Right cardiac atrium (tissue), 5 donors: ENCODE measurements around the gene ADRA2A. TPM values are rescaled to one million over a fixed set of nuclear protein-coding genes. Genes with fewer than 3 reads are reported as not detected.

Experiments
- ATAC-seq, 2 donors: fragments of 200-7000 bp; cut with Tn5 transposase; one replicate each; pipeline versions ENCODE4 v1.8.0 to v1.9.1; 2020; ENCODE audit warnings: moderate library complexity in 2 of 2, mild to moderate bottlenecking in 1 of 2
- DNase-seq, 3 donors: peaks; one replicate each; pipeline ENCODE4 v3.0.0-alpha.2; 2020
- H3K27ac ChIP-seq: one replicate; pipeline ENCODE4 v1.5.1; 2013; ENCODE audit warnings: mild to moderate bottlenecking, low read length, control low read depth, moderate library complexity
- H3K27me3 ChIP-seq: one replicate; pipeline ENCODE4 v1.6.1; 2013; ENCODE audit not compliant: control insufficient read depth, insufficient read depth
- H3K4me1 ChIP-seq: one replicate; pipeline ENCODE4 v1.6.1; 2013; ENCODE audit warnings: low read length; ENCODE audit not compliant: control insufficient read depth, insufficient read depth
- H3K4me3 ChIP-seq: one replicate; pipeline ENCODE4 v1.5.1; 2013; ENCODE audit warnings: low read length, control low read depth
- H3K9me3 ChIP-seq: one replicate; pipeline ENCODE4 v1.6.1; 2013; ENCODE audit warnings: low read length; ENCODE audit not compliant: control insufficient read depth
- WGBS: extraction: QIAGEN DNeasy Blood & Tissue Kit; methylation state at CpG from one replicate; pipeline ENCODE4 v1.1.7; 2013; 5-methylcytosine and 5-hydroxymethylcytosine counted together
- intact Hi-C, 4 donors: fragments of 100-400 bp; cut with DNase I; formaldehyde crosslinking; loops; one replicate each; pipeline versions ENCODE4 v1.11.0 to v1.14.0; 2022 to 2023
- polyA plus RNA-seq: library from polyadenylated mRNA; stranded (reverse); fragments of 200-250 nt; gene quantifications from one replicate; pipeline ENCODE4 v1.2.3, GENCODE V29; 2013
- total RNA-seq, 4 donors: library from RNA; stranded (reverse); fragmentation: NEBNext Ultra II Directional; extraction: Animal tissue kit (Norgen Biotek cat#: 25700); gene quantifications; one replicate each; pipeline ENCODE4 v1.2.1, GENCODE V29; 2021
- donor health status: healthy with polysubstance abuse.
- donor health status: DM: no; HTN: yes; CAD: no.
- donor health status: DM: no; HTN: no; CAD: no.
- donor health status: DM: no; HTN: yes; CAD: no; lungs with severe emphysema.
- donor health status: DM: yes; HTN: yes; CAD: no.

The ADRA2A gene
- total and polyA plus RNA-seq, 5 donors: 0.41 to 0.86 (median 0.74) TPM

DNA sequence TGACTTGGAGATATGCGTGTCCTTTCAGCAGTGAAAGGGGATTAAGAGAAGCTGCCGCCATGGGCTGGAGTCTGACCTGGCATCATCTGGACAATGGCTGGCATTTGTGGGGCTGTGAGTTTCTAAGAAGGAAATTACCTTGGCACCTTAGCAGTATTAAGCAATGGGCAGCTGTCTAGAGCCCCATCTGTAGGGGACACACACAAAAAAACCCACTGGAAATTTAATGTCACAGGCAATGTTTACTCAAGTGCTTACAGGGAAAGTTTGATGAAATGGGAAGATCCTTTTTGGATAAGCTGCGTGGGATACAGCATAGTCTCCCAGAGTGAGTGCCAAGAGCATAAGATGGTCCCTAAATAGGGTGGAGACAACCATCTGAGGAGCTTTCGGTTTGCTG, 25.0 kb downstream of the ADRA2A start:
- DNase-seq: no peak
- intact Hi-C loops: no loop called here
- Histone ChIP-seq H3K4me1 (no peaks in the 10 kb centered on the region), H3K27me3 (no peaks in the 10 kb centered on the region), H3K9me3 (no peaks in the 10 kb centered on the region), H3K27ac (no peak overlapping the region), H3K4me3 (no peak overlapping the region)
- 76% methylated on average over 4 of the region's 4 CpGs for WGBS
- ATAC-seq: no peak

DNA sequence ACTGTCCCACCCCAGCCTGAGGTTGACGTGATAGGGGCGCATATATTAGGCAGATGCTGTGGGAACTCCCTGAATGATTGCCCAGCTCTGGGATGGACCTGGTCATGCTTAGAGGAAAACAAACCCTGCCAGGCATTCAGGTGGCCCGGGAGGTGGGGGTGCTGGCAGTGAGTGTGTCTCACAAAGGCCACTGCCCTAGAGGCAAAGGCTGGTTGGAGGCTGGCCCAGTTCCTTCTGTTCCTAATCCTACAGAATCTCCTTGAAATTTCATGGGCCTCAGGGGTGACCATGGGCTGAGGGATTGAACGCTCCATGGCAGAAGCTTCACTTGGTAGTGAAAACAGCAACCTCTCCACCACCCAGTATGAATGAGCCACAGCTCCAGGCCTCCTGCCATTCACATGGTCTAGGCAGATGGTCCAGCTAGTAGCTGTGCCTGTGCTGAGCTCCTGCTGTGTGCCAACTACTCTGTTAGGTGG, 25.6 kb downstream of the ADRA2A start:
- intact Hi-C loops: no loop called here
- H3K9me3 ChIP-seq: no peaks in the 10 kb centered on the region
- H3K27me3 ChIP-seq: no peaks in the 10 kb centered on the region
- no peaks in the 10 kb centered on the region for H3K4me1 ChIP-seq
- 78% methylated on average over 4 of the region's 4 CpGs for WGBS
- H3K4me3 ChIP-seq: no peak overlapping the region
- H3K27ac ChIP-seq: no peak overlapping the region
- no peak for ATAC-seq
- DNase-seq: no peak

DNA sequence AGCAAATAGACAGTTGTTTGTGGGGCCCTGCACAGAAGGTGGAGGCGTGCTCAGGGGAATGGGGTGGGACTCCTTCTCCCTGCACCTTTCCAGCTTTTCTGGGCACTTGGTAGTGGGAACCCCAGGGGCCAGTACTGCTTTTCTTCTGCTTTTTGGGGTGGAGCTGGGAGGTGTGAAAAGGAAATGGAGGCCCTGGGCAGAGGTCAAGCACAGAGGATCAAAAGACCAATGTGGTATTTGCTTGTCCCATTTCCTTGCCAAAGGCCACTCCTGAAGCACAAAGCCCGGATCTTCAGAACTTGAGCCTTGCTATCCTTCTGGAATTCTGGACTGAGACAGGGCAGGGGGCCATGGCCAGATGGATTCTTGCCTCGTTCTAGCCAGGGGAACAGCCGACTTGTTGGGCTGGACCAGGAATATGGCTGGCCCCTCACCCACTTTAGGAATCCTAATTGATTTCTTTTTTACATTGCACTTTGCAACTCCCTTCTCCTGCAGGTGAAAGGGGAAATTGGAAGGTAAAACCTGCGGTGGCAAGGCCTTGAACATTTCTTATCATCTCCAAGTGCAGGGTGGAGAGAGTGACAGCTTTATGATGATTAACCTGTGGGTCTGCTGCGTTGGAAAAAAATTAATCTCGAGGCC, 26.5 kb downstream of the ADRA2A start:
- no peak overlapping the region for H3K27ac ChIP-seq
- H3K4me1 ChIP-seq: no peaks in the 10 kb centered on the region
- H3K4me3 ChIP-seq: no peak overlapping the region
- WGBS: 64% methylated on average over 7 of the region's 7 CpGs
- no peaks in the 10 kb centered on the region for H3K27me3 ChIP-seq
- DNase-seq (no peak), ATAC-seq (no peak)
- intact Hi-C loops: no loop called here
- H3K9me3 ChIP-seq: no peaks in the 10 kb centered on the region

DNA sequence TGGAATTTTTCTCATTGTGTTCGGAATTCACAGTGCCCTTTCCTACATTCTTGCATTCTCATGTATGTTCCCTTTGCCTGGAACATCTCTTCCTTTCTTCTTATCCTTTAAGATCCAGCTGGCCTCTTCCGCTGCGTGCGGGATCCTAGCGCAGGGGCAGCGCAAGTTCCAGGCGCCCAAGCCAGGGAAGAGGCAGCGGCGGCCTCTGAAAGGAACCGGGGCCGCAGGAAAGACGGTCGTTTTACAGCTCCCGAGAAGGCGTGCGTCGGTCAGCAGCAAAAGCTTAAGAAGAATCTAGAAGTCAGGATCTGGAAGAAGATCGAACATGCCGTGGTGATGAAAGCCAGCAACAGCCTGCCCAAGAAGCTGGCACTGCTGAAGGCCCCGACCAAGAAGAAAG, 28.0 kb downstream of the ADRA2A start:
- H3K4me1 ChIP-seq: no peaks in the 10 kb centered on the region
- DNase-seq (no peak), ATAC-seq (no peak)
- no peaks in the 10 kb centered on the region for H3K9me3 ChIP-seq
- intact Hi-C loops: no loop called here
- H3K4me3 ChIP-seq: no peak overlapping the region
- no peaks in the 10 kb centered on the region for H3K27me3 ChIP-seq
- H3K27ac ChIP-seq: no peak overlapping the region
- WGBS: 94% methylated on average over 20 of the region's 20 CpGs

DNA sequence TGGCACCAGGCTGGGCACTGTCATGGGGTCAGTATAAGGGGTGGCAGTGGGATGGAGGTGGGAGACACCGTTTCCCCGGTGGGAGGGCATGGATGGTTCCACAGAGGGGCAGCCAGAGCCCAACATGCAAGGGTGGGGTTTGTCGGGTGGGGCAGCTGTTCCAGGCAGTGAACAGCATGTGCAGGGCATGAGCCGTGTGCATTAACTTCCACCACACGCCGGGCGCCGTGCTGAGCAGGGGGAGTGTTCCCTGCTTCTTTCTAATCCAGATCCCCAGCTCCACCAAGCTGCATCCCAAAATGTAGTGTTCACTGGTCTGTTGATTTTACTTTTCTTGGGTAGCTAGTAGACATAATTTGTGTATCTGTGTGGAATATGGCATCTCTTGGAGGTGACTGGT, 29.3 kb downstream of the ADRA2A start:
- H3K27me3 ChIP-seq: no peaks in the 10 kb centered on the region
- WGBS: 89% methylated on average over 8 of the region's 8 CpGs
- no peak overlapping the region for H3K4me3 ChIP-seq
- no peak overlapping the region for H3K27ac ChIP-seq
- ATAC-seq: no peak
- no peaks in the 10 kb centered on the region for H3K4me1 ChIP-seq
- DNase-seq: no peak
- H3K9me3 ChIP-seq: no peaks in the 10 kb centered on the region
- intact Hi-C loops: no loop called here

DNA sequence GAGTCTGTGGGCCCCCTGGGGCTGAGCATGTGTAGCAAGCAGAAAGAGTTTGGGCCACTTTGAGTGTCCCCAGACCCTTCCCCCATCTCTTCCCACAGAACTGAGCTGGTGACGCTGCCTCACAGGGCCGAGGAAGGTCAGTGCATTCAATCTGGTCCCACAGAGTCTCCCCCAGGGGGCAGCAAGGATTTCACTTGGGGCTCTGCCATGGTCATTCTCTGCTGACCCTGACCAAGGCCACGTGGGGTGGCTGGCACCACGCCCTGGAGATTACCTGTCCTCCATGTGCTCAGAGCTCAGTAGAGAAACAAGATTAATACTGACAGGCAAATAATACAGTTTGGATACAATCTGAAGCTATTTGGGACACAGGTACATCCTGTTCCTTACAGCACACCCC, 30.2 kb downstream of the ADRA2A start:
- H3K27me3 ChIP-seq: no peaks in the 10 kb centered on the region
- WGBS: 50% methylated on average over 4 of the region's 4 CpGs
- H3K27ac ChIP-seq: no peak overlapping the region
- DNase-seq (no peak), ATAC-seq (no peak)
- H3K9me3 ChIP-seq: no peaks in the 10 kb centered on the region
- no peaks in the 10 kb centered on the region for H3K4me1 ChIP-seq
- intact Hi-C loops: no loop called here
- H3K4me3 ChIP-seq: no peak overlapping the region

DNA sequence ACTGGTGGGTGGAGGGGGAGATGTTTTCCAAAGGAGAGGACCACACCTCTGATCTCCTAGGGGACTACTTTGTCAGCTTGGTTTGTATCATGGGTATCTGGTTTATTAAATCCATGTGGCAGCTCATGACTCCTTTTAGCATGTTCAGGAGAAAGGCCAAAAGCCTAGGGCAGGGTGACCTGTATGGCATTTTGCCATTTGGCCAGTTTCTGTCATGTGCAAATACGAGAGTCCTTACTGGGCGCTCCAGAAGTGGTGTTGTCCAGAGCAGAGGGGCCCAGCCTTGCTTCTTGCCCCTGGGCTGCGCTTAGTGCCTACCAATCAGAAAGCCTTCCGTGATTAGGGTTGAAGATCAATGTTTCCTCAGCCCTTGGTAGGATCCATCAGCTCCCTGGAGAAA, 31.0 kb downstream of the ADRA2A start:
- ATAC-seq: no peak
- no peaks in the 10 kb centered on the region for H3K9me3 ChIP-seq
- no peak overlapping the region for H3K27ac ChIP-seq
- WGBS: 85% methylated on average over 4 of the region's 4 CpGs
- H3K4me3 ChIP-seq: no peak overlapping the region
- no peaks in the 10 kb centered on the region for H3K4me1 ChIP-seq
- H3K27me3 ChIP-seq: no peaks in the 10 kb centered on the region
- intact Hi-C loops: no loop called here
- DNase-seq: no peak

DNA sequence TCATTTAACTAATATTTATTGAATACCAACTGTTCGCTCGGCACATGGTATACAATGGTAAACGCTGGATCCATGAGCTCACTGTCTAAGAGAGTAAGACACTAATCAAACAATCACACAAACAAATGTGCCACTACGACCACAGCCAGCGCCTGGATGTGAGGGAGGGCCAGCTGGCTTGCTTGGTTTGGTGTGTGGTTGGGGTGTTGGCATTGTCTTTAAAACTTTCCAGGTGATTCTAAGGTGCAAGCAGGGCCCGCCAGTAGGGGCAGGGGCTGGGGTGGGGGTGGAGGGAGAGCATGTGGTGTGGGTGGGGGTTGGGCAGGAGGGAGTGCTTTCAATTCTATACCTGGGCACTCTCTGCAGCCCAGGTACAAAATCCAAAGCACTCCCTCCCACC, 31.6 kb downstream of the ADRA2A start:
- no peak for DNase-seq
- H3K9me3 ChIP-seq: no peaks in the 10 kb centered on the region
- no peak overlapping the region for H3K4me3 ChIP-seq
- intact Hi-C loops: no loop called here
- H3K4me1 ChIP-seq: no peaks in the 10 kb centered on the region
- ATAC-seq: no peak
- WGBS: 93% methylated on average over 6 of the region's 6 CpGs
- H3K27ac ChIP-seq: no peak overlapping the region
- H3K27me3 ChIP-seq: no peaks in the 10 kb centered on the region

DNA sequence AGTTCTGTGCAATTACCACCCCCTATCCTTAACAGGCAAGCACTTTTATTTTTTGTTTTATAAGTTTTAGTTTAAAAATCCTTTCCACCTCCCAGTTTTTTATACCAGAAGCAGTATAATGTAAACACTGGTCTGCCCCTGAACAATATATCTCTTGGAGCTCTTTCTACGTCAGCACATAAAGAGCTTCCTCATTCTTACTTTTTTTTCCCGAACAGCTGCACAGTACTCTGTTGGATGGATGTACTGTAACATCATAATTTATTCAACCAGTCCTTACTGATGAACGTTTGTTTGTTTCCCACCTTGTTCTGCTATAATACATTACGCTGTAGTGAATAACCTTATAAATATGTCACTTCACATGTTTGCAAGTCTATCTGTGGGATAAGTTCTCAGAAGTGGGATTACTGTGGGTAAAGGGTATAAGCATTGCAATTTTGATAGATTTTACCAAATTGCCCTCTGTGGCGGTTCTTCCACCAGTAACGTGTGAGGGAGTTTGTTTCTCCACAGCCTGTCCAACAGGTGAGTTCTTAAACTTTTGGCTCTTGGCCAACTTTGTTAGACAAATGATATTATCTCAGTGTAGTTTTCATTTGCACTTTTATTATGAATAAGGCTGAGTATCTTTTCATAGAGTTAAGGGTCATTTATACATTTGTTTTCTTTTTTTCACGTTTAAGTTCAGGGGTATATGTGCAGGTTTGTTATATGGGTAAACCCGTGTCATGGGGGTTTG, 32.8 kb downstream of the ADRA2A start:
- no peaks in the 10 kb centered on the region for H3K27me3 ChIP-seq
- WGBS: 61% methylated on average over 8 of the region's 8 CpGs
- H3K4me3 ChIP-seq: no peak overlapping the region
- intact Hi-C loops: no loop called here
- no peak for ATAC-seq
- no peaks in the 10 kb centered on the region for H3K4me1 ChIP-seq
- H3K9me3 ChIP-seq: no peaks in the 10 kb centered on the region
- no peak for DNase-seq
- H3K27ac ChIP-seq: no peak overlapping the region

DNA sequence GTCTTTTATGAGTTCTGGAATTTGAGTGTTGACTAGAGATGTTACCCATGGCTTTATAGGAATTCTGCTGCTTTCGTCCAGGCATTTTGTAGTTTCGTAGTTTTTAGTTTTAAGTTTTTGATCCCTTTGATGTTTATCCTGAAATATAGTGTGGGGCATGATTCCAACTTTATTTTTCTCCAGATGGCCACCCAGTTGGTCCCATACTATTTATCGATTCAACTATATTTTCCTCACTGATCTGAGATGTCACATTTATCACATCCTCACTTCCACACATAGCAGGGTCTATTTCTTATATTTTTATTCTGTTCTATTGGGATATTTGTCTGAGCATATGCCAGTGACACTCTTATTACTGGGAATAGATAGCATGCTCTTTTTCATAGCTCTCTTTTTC, 33.9 kb downstream of the ADRA2A start:
- no peaks in the 10 kb centered on the region for H3K4me1 ChIP-seq
- H3K27ac ChIP-seq: no peak overlapping the region
- 83% methylated on average over 3 of the region's 3 CpGs for WGBS
- H3K9me3 ChIP-seq: no peaks in the 10 kb centered on the region
- H3K4me3 ChIP-seq: no peak overlapping the region
- no peak for DNase-seq
- no peaks in the 10 kb centered on the region for H3K27me3 ChIP-seq
- intact Hi-C loops: no loop called here
- ATAC-seq: no peak

DNA sequence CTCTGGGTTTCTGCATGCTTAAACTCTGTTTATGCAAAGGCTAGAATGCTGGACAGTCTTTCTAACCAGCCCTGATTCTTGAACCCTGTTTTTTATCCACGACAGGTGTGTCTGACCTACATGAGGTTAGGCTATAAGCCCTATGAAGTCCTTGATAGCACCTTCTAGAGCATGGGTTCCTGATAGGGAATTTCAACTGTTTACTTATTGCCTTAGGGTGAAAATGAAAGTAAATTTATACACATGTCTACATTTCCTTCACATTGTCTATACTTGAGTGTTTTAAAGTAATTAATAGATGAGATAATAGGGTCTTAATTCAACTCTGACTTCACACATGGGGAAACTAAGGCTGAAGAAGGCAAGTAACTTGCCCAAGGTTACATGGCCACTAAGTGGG, 35.5 kb downstream of the ADRA2A start:
- intact Hi-C loops: no loop called here
- Histone ChIP-seq H3K4me1 (no peaks in the 10 kb centered on the region), H3K27me3 (no peaks in the 10 kb centered on the region), H3K4me3 (no peak overlapping the region), H3K9me3 (no peaks in the 10 kb centered on the region), H3K27ac (no peak overlapping the region)
- WGBS: 58% methylated on average over 1 of the region's 1 CpG
- no peak for DNase-seq
- ATAC-seq: no peak
